Smooth muscle cell (in vitro differentiated cells): Measurements from ENCODE around the gene NRG3. TPM values are rescaled to one million over a fixed set of nuclear protein-coding genes. Genes with fewer than 3 reads are reported as not detected.

Experiments used
- polyA plus RNA-seq: library from polyadenylated mRNA; unstranded; fragments of >200 nt; fragmentation: Nextera tagmentation; extraction: Ambion mirVana; gene quantifications from 2 replicates; pipeline ENCODE4 v1.2.1, GENCODE V29; 2016
- small RNA-seq: library from RNA; depleted of rRNA; stranded (forward); fragments of <200 nt; gene quantifications from one replicate; pipeline ENCODE3, GENCODE V24; 2014
- total RNA-seq: library from RNA; depleted of rRNA; stranded (reverse); fragments of >200 nt; gene quantifications from 2 replicates; pipeline ENCODE4 v1.2.3, GENCODE V29; 2014

NRG3 gene
- total and polyA plus RNA-seq, 2 experiments from 2014 or later, result 4.0 to 4.8 TPM

Small RNA genes lying within 50 kb of the gene (small RNA-seq; reads per million reads assigned to genes)
- gene RNU6-441P, result not detected
